ENCODE measurements around the gene SMIM5.
A peak's percentile ranks its signal among the peaks of the same experiment; 100 is the strongest.

The SMIM5 gene

DNA sequence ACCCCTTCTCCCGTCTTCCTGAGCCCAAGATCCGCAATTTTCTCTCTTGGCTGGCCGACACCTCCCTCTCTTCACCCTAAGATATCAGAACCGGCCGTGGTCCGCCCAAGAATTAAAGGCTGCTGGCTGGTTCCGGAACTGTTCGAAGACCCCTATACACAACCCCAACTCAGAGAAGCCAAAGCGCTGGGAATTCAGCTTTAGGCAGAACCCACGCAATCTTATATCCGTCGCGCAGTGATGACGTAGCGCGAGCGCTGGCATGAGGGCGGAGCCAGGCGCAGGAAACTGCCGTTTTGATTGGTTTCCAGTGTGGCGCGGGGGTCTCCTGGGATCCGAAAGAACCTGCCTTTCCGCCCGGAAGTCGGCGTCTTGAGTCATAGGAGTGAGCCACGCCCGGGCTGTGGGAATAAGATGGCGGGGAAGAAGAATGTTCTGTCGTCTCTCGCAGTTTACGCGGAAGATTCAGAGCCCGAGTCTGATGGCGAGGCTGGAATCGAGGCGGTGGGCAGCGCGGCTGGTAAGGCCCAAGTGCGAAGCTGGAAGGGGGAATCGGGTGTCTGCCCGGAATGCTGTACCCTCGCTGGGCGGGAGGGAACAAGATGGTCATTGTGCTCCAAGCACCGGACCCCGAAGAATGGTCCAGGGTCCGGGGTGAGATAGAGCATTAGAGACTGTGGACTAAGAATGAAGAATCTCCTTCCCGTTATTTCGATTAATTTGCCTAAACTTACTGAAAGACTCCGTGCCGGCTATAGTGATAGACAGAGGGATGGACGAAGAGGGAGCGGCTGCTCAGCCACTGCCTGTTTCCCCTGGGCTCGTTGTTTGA, 33.9 kb downstream of the SMIM5 start, which contains the start of the genes RECQL5 and SAP30BP:
RECQL5 (minus strand) TSS at position 196 of the 832 bp plus-strand sequence. CDS start 597 bp downstream, outside the sequence.
SAP30BP (plus strand) TSS at position 380 of the 832 bp plus-strand sequence; CDS start at position 415, 35 bp downstream.
- DNase-seq (ENCODE audit: low read depth in 2 of 2) = peak; percentile 97

DNA sequence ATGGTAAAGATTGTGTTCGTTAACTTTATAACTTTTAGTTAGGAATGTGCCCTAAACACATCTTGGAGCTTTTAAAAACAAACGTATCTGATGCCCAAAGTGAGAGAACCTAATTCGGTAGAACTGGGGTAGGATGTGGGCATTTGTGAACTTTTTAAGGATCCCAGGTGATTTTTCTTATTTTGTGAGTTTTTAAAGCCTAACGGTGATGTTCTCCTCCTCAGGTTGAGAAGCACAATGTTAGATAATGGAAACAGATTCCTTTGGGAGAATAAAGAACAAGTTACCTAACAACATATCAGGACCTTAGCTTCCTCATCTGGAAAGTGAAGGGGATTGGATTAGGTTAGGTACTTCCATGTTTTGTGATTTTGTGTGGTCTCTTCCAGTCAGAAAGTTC, 34.6 kb downstream of the SMIM5 start:
- DNase-seq (ENCODE audit: low read depth in 2 of 2) = no peak

DNA sequence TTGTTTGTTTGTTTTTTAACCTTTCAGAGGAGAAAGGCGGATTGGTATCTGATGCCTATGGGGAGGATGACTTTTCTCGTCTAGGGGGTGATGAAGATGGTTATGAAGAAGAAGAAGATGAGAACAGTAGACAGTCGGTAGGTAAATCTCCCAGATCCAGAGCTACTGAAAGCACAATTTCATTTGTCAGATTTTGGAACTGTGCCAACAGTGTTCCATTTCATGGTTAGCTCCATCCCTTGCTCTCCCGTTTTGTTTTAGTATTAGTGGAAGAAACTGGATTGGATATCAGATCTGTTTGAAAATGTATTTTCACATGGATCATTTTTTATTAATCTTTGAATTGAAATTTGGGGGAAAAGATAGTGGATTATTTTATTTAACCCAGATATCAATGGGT, 35.3 kb downstream of the SMIM5 start:
- DNase-seq (ENCODE audit: low read depth in 2 of 2) = no peak

DNA sequence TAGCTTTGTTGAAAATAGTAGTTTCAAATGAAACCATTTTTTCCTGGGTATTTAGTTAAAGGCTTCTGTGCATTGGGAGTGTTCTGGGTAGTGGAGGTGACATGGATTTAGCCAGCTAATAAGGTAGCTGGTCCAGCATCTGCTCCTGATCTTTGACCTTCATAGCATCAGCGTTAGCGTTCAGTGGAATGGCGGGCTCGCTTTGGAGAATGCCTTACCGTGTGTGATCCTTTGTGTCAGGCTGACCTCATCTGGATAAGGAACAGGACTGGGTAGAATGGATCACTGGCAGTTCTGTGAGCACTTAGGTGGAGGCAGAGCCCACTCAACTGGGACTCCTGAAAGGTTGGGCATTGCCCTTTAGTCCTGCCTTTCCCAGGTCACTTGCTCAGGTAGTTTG, 37.6 kb downstream of the SMIM5 start:
- no peak for DNase-seq (ENCODE audit: low read depth in 2 of 2)

DNA sequence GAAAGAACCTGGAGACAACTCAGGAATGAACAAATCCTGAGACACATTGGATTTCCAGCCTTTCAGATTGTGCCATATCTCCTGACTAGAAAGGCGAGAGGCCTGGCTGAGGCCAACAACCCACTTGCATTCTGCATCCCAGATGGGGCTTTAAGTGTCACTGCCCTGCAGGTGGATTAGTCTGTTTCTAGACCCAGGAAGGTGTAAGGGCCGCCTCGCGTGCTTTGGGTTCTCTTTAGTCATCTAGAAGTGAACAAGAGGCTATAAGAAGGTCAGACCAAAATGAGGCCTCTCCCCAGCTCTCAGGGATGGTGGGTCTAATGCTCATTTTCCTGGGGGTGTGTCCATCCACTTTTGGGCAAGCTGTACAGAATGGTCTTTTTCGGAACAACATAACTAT, 38.8 kb downstream of the SMIM5 start:
- no peak for DNase-seq (ENCODE audit: low read depth in 2 of 2)

DNA sequence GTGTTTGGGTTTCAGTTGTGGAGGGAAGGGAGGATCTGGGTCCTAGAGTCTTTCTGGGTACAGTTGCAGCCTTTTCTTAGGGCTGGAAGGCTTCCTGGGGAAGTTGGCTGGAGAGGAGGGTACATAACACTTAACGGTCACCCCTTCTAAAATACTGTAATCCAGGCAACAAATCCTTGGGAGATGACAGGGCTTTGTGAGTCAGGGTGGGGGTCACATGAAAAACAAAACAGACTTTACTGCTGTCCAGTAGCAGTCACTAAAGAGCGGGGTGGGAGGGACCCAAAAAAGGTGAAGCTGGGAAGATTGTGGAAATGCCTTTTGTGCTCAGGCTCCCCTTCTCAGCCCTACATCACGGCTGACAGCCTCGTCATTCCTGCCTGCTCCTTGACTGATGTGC, 40.3 kb downstream of the SMIM5 start:
- DNase-seq (ENCODE audit: low read depth in 2 of 2) = no peak

DNA sequence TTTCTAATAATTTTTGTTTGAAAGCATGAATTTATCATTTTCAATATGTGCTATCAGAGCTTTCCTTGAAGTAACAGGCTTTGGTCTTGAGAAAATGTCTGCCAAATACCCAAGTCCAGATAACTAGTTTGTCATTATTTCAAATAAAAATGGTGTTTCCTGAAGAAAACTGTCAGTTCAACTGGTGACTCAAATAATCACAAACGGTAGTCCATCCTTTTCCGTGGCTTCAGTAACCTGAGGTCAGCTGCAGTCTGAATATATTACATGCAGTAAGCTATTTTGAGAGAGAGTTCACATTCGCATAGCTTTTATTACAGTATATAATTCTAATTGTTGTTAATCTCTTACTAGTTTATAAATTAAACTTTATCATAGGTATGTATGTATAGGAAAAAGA, 43.2 kb downstream of the SMIM5 start:
- no peak for DNase-seq (ENCODE audit: low read depth in 2 of 2)

DNA sequence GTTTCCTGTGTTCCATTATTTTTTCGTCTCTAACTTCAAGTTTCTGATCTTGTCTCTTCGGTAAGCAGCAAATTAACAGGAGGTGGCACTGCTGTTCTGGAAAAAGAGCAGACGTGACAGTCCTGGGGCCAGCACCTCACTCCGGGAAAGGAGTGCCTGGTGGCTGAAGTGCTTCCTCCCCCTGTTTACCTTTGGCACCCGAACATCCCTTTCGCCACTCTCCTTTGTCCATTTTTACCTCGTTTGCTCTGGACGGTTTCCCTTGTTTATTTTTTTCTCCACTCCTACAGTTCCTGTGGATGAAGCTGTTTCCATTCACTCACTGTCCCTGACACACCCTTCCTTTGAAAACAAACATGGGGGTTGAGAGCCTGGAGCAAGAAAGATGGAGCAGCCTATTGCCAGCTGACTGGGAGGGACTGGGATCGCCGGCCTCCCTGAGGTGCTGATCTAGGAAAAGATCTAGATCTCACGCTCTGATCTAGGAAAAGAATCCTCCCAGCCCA, 46.5 kb downstream of the SMIM5 start:
- DNase-seq (ENCODE audit: low read depth in 2 of 2) = no peak

DNA sequence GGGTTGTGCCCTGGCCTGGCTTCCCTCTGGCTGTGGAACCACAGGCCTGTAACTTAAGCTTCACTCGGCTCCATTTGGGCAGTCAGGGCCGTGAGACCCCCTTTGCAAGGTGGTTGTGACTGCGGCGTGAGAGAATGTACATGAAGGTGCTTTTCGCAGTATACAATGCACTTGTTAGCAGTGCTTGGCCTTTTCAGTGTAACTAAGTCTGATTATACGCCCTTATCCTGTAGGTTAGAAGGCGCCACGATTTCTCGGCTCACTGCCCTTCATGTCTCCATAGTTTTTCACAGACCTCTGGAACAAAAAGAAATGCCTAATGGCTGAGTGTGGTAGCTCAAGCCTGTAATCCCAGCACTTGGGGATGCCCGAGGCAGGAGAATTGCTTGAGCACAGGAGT, 47.2 kb downstream of the SMIM5 start:
- DNase-seq (ENCODE audit: low read depth in 2 of 2) = no peak

DNA sequence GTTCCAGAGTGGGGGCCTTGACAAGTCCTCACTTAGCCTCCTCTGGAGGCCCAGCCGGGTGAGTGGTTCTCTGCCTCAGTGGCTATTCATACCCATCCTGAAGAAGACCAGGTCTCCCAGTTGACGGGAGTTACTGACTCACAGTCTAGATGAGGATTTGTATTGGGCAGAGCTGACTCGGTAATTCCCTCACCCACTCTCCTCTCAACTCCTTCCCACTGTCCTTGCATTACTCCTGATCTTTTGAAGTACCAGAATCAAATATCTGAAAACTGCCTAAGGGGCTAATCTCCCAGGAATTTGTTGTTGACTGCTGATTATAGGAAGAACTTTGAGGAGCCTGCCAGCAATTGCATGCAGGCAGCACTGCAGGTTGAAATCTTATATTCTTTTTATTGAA, 48.1 kb downstream of the SMIM5 start:
- DNase-seq (ENCODE audit: low read depth in 2 of 2) = no peak

DNA sequence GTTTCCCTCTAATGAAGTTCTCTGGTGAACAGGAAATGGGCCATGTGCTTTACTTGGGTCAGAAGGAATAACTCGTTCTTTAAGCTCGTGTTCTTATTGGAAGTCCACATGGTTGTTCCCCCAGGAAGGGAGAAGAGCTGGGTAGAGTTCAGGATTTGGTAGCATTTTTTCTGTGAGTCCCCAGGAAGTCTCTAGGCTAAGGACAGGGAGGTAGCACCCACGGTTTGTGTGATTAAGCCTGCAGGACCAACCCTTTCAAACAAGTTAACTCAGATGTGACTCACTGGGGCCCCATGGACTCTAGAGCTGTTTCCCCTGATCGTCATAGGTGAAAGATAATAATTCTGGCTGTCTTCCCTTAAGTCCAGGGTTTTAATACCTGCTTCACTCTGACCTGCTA, 50.3 kb downstream of the SMIM5 start:
- no peak for DNase-seq (ENCODE audit: low read depth in 2 of 2)

DNA sequence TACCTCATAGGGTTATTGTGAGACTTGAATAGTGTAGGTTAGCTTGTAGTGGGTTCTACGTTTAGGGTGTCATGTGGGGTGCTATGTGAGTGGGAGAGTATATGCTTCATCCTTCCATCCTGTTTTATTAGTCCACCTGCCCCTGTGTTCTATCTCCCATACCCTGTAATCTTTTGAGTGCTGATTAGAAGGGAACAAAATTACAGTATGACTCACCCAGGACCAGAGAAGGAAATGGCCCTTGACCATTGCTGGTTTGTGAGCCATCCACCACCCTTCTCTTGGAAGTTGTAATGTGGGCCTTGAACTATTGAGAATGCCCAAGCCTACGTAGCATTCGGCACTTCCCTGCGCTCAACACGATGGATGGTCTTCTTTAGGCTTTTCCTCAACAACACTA, 51.0 kb downstream of the SMIM5 start:
- DNase-seq (ENCODE audit: low read depth in 2 of 2) = no peak

DNA sequence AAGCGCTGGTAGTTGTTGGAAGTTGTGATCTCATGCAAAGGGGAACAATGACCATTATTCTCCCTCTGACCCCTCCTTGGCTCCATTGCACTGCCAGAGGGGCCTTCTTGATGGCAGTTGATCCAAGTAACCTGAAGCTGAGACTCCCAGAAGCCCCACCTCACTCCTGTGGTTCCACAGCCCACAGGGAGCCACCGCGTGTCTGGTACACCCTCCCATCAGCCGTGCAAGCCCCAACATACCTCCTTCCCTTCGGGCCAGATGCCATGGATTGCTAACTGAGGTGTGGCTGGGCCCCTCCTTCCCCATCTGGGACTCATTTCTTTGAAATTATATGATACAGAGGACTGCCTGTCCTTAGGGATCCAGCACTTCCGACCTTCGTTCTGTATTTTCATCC, 51.7 kb downstream of the SMIM5 start:
- DNase-seq (ENCODE audit: low read depth in 2 of 2) = no peak

DNA sequence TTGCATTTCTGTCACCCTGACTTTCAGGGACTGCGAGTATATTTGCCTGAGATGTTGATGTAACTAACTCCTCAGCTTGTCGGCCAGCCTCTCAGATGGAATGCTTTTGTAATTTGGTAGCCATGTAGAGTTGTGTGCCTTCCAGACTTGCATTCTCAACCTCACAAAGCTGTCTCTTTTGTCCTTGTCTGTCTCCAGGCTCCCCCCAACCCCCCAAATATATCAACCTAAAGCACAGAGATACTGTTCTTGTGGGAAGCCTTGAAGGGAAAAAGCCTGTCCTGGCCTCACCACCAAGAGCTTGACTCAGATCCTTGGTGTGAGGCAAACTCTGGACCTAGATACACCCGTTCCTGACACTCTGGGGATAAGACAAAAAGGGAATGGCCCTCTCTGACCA, 52.3 kb downstream of the SMIM5 start:
- DNase-seq (ENCODE audit: low read depth in 2 of 2) = no peak

DNA sequence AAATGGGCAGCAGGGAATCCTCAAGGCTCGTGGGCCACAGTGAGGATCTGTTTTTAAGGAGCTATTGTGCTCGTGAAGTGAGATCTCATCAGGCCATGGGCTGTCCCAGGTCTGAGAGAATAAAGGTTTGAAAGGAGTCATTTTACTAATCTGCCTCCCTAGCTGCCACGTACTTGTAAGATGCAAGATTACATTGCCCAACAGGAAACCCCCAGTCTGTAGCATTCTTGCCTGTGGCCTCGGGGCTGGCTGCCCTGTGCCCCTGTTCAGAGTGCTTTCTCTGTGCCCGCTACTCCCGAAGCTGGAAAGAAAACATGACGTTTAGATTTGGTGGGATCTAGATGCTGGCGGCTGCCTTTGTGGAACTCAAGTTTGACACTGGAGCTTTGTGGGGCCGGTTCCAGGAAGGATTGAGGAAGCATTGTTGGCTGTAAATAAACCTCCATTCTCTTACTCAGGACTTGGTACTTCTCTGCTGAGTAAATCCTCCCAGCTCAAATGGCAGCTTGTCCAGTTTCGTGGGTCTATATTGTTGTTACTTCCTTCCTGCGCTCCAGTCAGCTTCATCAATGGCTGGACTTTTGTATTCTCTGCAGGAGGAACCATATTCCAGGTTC, 55.1 kb downstream of the SMIM5 start:
- no peak for DNase-seq (ENCODE audit: low read depth in 2 of 2)

DNA sequence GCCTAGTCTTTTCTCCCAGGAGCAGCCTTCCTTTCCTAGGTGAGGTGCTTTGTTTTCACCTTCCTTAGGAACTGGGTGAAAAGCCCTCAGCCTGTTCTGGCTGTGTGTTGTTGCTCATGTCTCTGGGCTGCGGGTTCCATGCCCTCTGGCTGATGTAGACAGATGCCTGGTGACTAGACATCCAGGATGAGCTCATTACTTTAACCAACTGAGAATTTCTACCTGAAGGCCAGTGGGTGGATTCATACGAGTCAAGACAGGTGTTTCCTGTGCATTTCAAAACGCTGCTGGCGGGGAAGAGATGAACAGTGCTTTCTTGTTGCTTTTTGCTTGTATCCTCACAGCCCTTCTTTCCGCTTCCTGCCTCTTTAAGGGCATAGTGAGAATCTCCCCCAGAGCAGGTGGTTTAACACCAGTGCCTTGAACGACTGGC, 56.2 kb downstream of the SMIM5 start:
- peak in 1 of 2 donors; percentile 13 for DNase-seq (ENCODE audit: low read depth in 2 of 2)

Measured in activated CD8-positive, alpha-beta memory T cell treated with anti-CD3 and anti-CD28 coated beads for 4 hours (primary cell).